H1 (cell line): Measurements from ENCODE around the gene TFB2M. TPM values are rescaled to one million over a fixed set of nuclear protein-coding genes. Genes with fewer than 3 reads are reported as not detected.

ENCODE experiments used
- CTCF ChIA-PET: fragments of 300-600 bp; sonication (Branson Sonifier 250); formaldehyde crosslinking; loops from one replicate; lab custom pipeline; 2021; ENCODE audit not compliant: partially characterized antibody; lab: Charles Lee
- POLR2A ChIA-PET: fragments of 300-600 bp; sonication (Branson Sonifier 250); formaldehyde crosslinking; loops from one replicate; lab custom pipeline; 2021; ENCODE audit warnings: inconsistent platforms; ENCODE audit not compliant: partially characterized antibody; lab: Charles Lee
- DNase-seq, 2 experiments: peaks; one replicate each; pipeline versions ENCODE4 v3.0.0 to v3.0.0-alpha.2; 2010 to 2022; ENCODE audit warnings: low spot score in 2 of 2, low read depth in 1 of 2, mixed read lengths in 1 of 2
- FAIRE-seq: peaks from 2 replicates; lab custom pipeline; 2011; peaks lifted over from hg19 to GRCh38; lab: Jason Lieb, UNC
- H2AFZ ChIP-seq: 2 replicates; pipeline ENCODE4 v1.8.1; 2012; ENCODE audit warnings: low read length, inconsistent platforms
- H2AK5ac ChIP-seq: 2 replicates; pipeline ENCODE4 v1.6.1; 2013; ENCODE audit warnings: low read depth, low read length
- H2BK120ac ChIP-seq: replicated peaks from 2 replicates; pipeline ENCODE3; 2013; ENCODE audit warnings: low read depth, low read length, inconsistent platforms
- H2BK12ac ChIP-seq: 2 replicates; pipeline ENCODE4 v1.6.1; 2013; ENCODE audit warnings: low read depth, low read length
- H2BK15ac ChIP-seq: 2 replicates; pipeline ENCODE4 v1.6.1; 2013; ENCODE audit warnings: low read length
- H2BK20ac ChIP-seq: 2 replicates; pipeline ENCODE4 v1.6.1; 2013; ENCODE audit warnings: low read length
- H2BK5ac ChIP-seq: 2 replicates; pipeline ENCODE4 v1.6.1; 2013; ENCODE audit warnings: low read depth, low read length
- H3K14ac ChIP-seq: 2 replicates; pipeline ENCODE4 v1.6.1; 2013; ENCODE audit warnings: inconsistent platforms; ENCODE audit not compliant: insufficient read length
- H3K18ac ChIP-seq: 2 replicates; pipeline ENCODE4 v1.6.1; 2013; ENCODE audit warnings: low read length; ENCODE audit errors: extremely low read depth
- H3K23ac ChIP-seq: 2 replicates; pipeline ENCODE4 v1.6.1; 2013; ENCODE audit warnings: inconsistent platforms; ENCODE audit not compliant: insufficient read length
- H3K23me2 ChIP-seq: 2 replicates; pipeline ENCODE4 v1.6.1; 2013; ENCODE audit warnings: low read depth, low read length
- H3K27ac ChIP-seq: 2 replicates; pipeline ENCODE4 v1.6.1; 2011; ENCODE audit warnings: low read depth, low read length, inconsistent platforms
- H3K27me3 ChIP-seq, 4 experiments: replicated peaks in 1 of 4; 1 replicate in 1 of 4; 2 replicates in 3 of 4; pipeline versions ENCODE4 v1.6.1 to v1.8.1; 2011 to 2013; ENCODE audit warnings: low read length in 3 of 4, mild to moderate bottlenecking in 3 of 4, inconsistent platforms in 2 of 4, mixed read lengths in 2 of 4, moderate library complexity in 1 of 4; ENCODE audit not compliant: control insufficient read depth in 3 of 4, insufficient read depth in 3 of 4; ENCODE audit errors: extremely low read depth in 1 of 4
- H3K36me3 ChIP-seq, 4 experiments: 2 replicates each; pipeline versions ENCODE4 v1.6.1 to v1.8.1; 2011 to 2013; ENCODE audit warnings: mild to moderate bottlenecking in 4 of 4, low read length in 3 of 4, moderate library complexity in 2 of 4, control low read depth in 1 of 4, inconsistent platforms in 1 of 4; ENCODE audit not compliant: insufficient read depth in 4 of 4, control insufficient read depth in 2 of 4
- H3K4ac ChIP-seq: replicated peaks from 2 replicates; pipeline ENCODE3; 2013; ENCODE audit warnings: low read length, low read depth, mixed read lengths, inconsistent platforms; ENCODE audit not compliant: insufficient read length
- H3K4me1 ChIP-seq, 4 experiments: replicated peaks in 1 of 4; 1 replicate in 1 of 4; 2 replicates in 3 of 4; pipeline versions ENCODE4 v1.6.1 to v1.8.1; 2011 to 2013; ENCODE audit warnings: low read length in 3 of 4, inconsistent platforms in 2 of 4, mixed read lengths in 1 of 4; ENCODE audit not compliant: insufficient read depth in 4 of 4, control insufficient read depth in 3 of 4
- H3K4me2 ChIP-seq, 2 experiments: 2 replicates each; pipeline versions ENCODE4 v1.6.1 to v1.8.1; 2011 to 2013; ENCODE audit warnings: low read depth in 2 of 2, low read length in 2 of 2, control low read depth in 1 of 2, inconsistent platforms in 1 of 2, mild to moderate bottlenecking in 1 of 2; ENCODE audit not compliant: insufficient read depth in 1 of 2
- H3K4me3 ChIP-seq, 4 experiments: fragments of 200-600, 300-600 bp in 1 of 4; sonication (generic), shearing (Covaris generic), sonication (Bioruptor Twin) in 1 of 4; 2 replicates each; pipeline versions ENCODE4 v1.5.1 to v1.8.1; 2011 to 2016; ENCODE audit warnings: low read length in 4 of 4, low read depth in 3 of 4, control low read depth in 2 of 4, inconsistent platforms in 2 of 4, mild to moderate bottlenecking in 2 of 4, mixed read lengths in 1 of 4, moderate library complexity in 1 of 4; ENCODE audit not compliant: insufficient read depth in 2 of 4; ENCODE audit errors: extremely low read depth in 1 of 4
- H3K56ac ChIP-seq: replicated peaks from 2 replicates; pipeline ENCODE3; 2013; ENCODE audit warnings: low read depth, mild to moderate bottlenecking, mixed read lengths, low read length, inconsistent platforms; ENCODE audit not compliant: insufficient read length
- H3K79me1 ChIP-seq: 2 replicates; pipeline ENCODE4 v1.6.1; 2013; ENCODE audit warnings: low read depth, low read length, control low read depth
- H3K79me2 ChIP-seq, 2 experiments: 2 replicates each; pipeline versions ENCODE4 v1.6.1 to v1.8.1; 2012 to 2013; ENCODE audit warnings: low read length in 2 of 2, mild to moderate bottlenecking in 2 of 2, inconsistent platforms in 1 of 2; ENCODE audit not compliant: insufficient read depth in 2 of 2, control insufficient read depth in 1 of 2
- H3K9ac ChIP-seq, 4 experiments: replicated peaks in 1 of 4; 1 replicate in 1 of 4; 2 replicates in 3 of 4; pipeline versions ENCODE4 v1.6.1 to v1.8.1; 2011 to 2013; ENCODE audit warnings: low read depth in 3 of 4, low read length in 3 of 4, control low read depth in 2 of 4, mild to moderate bottlenecking in 2 of 4, moderate library complexity in 2 of 4, inconsistent platforms in 1 of 4; ENCODE audit errors: extremely low read depth in 1 of 4
- H3K9me3 ChIP-seq, 2 experiments: 2 replicates each; pipeline versions ENCODE4 v1.6.1 to v1.8.1; 2012 to 2013; ENCODE audit warnings: mild to moderate bottlenecking in 2 of 2, moderate library complexity in 2 of 2, control low read depth in 1 of 2, inconsistent platforms in 1 of 2, low read depth in 1 of 2, low read length in 1 of 2, mixed read lengths in 1 of 2; ENCODE audit not compliant: insufficient read depth in 2 of 2
- H4K20me1 ChIP-seq, 2 experiments: replicated peaks in 1 of 2; 2 replicates each; pipeline versions ENCODE3 to v1.8.1; 2011 to 2013; ENCODE audit warnings: inconsistent platforms in 2 of 2, low read length in 2 of 2, mild to moderate bottlenecking in 1 of 2; ENCODE audit not compliant: insufficient read depth in 2 of 2, control insufficient read depth in 1 of 2
- H4K5ac ChIP-seq: 2 replicates; pipeline ENCODE4 v1.6.1; 2013; ENCODE audit warnings: low read length, low read depth, mixed read lengths, inconsistent platforms; ENCODE audit not compliant: insufficient read length
- H4K8ac ChIP-seq: 2 replicates; pipeline ENCODE4 v1.8.0; 2013; ENCODE audit warnings: mild to moderate bottlenecking, moderate library complexity, low read length, inconsistent platforms; ENCODE audit not compliant: insufficient read depth; ENCODE audit errors: extremely low read depth
- H4K91ac ChIP-seq: replicated peaks from 2 replicates; pipeline ENCODE3; 2013; ENCODE audit warnings: low read length, mixed read lengths, inconsistent platforms; ENCODE audit not compliant: insufficient read length
- BCL11A ChIP-seq, 2 experiments: IDR thresholded peaks; one replicate each; pipeline ENCODE4 v1.6.1; 2011; ENCODE audit warnings: low read depth in 2 of 2, low read length in 2 of 2, mild to moderate bottlenecking in 2 of 2
- BRCA1 ChIP-seq: IDR thresholded peaks from 2 replicates; pipeline ENCODE4 v1.6.1; 2012; ENCODE audit warnings: low read depth, low read length, improper control_type of control experiment
- CREB1 ChIP-seq: IDR thresholded peaks from 2 replicates; pipeline ENCODE4 v1.6.1; 2012; ENCODE audit warnings: inconsistent platforms
- EGR1 ChIP-seq: IDR thresholded peaks from 2 replicates; pipeline ENCODE4 v1.6.1; 2011; ENCODE audit warnings: low read depth, low read length, borderline replicate concordance
- EZH2 ChIP-seq: fragments of 200-600 bp; sonication (generic); IDR thresholded peaks from 2 replicates; pipeline ENCODE4 v1.7.1; 2012; ENCODE audit warnings: low read depth, mild to moderate bottlenecking, moderate library complexity, low read length, inconsistent platforms; ENCODE audit not compliant: severe bottlenecking
- FOSL1 ChIP-seq: IDR thresholded peaks from 2 replicates; pipeline ENCODE4 v1.6.1; 2011; ENCODE audit warnings: mild to moderate bottlenecking, low read depth, low read length, moderate library complexity; ENCODE audit not compliant: insufficient read depth
- GTF2F1 ChIP-seq: IDR thresholded peaks from 2 replicates; pipeline ENCODE4 v1.6.1; 2012; ENCODE audit warnings: low read depth, low read length, improper control_type of control experiment, borderline replicate concordance
- MAFK ChIP-seq: IDR thresholded peaks from 2 replicates; pipeline ENCODE4 v1.6.1; 2012; ENCODE audit warnings: low read depth, mild to moderate bottlenecking, improper control_type of control experiment, low read length
- POLR2A ChIP-seq, 2 experiments: IDR thresholded peaks; 1 replicate in 1 of 2; 2 replicates in 1 of 2; pipeline ENCODE4 v1.6.1; 2011; ENCODE audit warnings: low read depth in 2 of 2, low read length in 2 of 2, mild to moderate bottlenecking in 2 of 2; ENCODE audit errors: control extremely low read depth in 1 of 2
- POU5F1 ChIP-seq: IDR thresholded peaks from 2 replicates; pipeline ENCODE4 v1.6.1; 2011; ENCODE audit warnings: low read depth, mild to moderate bottlenecking, low read length, moderate library complexity
- SIRT6 ChIP-seq: IDR thresholded peaks from one replicate; pipeline ENCODE4 v1.7.1; 2012; ENCODE audit warnings: low read length, inconsistent platforms
- TCF12 ChIP-seq: IDR thresholded peaks from 2 replicates; pipeline ENCODE4 v1.6.1; 2011; ENCODE audit warnings: low read depth, mild to moderate bottlenecking, low read length
- TEAD4 ChIP-seq: IDR thresholded peaks from 2 replicates; pipeline ENCODE4 v1.6.1; 2012; ENCODE audit warnings: low read depth, low read length, inconsistent platforms, mixed read lengths
- WGBS, 2 experiments: shearing (Covaris generic) in 1 of 2; methylation state at CpG; one replicate each; pipeline versions ENCODE4 v1.1.6 to v1.1.7; 2013 to 2015; ENCODE audit warnings: low lambda C conversion rate in 2 of 2, mixed read lengths in 2 of 2, inconsistent platforms in 1 of 2, low coverage in 1 of 2, missing lambda C conversion rate in 1 of 2; ENCODE audit not compliant: insufficient replicate concordance in 2 of 2, insufficient coverage in 1 of 2, insufficient read length in 1 of 2; ENCODE audit errors: extremely low coverage in 1 of 2, missing lambda C conversion rate in 1 of 2; 5-methylcytosine and 5-hydroxymethylcytosine counted together
- polyA plus RNA-seq, 7 experiments: library from polyadenylated mRNA; depleted of rRNA in 3 of 7; stranded (reverse) in 5 of 7; unstranded in 2 of 7; fragments of >200 nt in 5 of 7; fragments of 200-250 nt in 2 of 7; gene quantifications; 1 replicate in 5 of 7; 2 replicates in 1 of 7; 4 replicates in 1 of 7; pipeline versions ENCODE4 v1.2.1 to v1.2.3, GENCODE V29; 2011 to 2013; ENCODE audit warnings: missing spikeins in 2 of 7, mixed read lengths in 2 of 7
- total RNA-seq: library from RNA; stranded (reverse); fragmentation: NEBNext Ultra II Directional; extraction: Animal tissue kit (Norgen Biotek cat#: 25700); gene quantifications from 2 replicates; pipeline ENCODE4 v1.2.1, GENCODE V29; 2021

The TFB2M gene
- total and polyA plus RNA-seq, 2 of the 8 experiments (the other 6 are each of a cell fraction or from before 2014, with no cell fraction given) = 10.4 to 22.0 TPM

- H3K4me1 ChIP-seq = no peaks in the 10 kb centered on the region
- H3K27ac ChIP-seq = no peak overlapping the region
- H3K79me1 ChIP-seq = no peaks in the 10 kb centered on the region; the same call in 1 of the 2 replicates
- no peak overlapping the region for H3K4me3 ChIP-seq
- H3K4me2 ChIP-seq = no peak overlapping the region
- H3K4ac ChIP-seq = no peak overlapping the region
- H3K9me3 ChIP-seq = no peaks in the 10 kb centered on the region
- H3K18ac ChIP-seq = no peak overlapping the region
- H4K8ac ChIP-seq = no peak overlapping the region
- no peaks in the 10 kb centered on the region for H4K20me1 ChIP-seq
- H2BK20ac ChIP-seq = no peak overlapping the region
- no peak overlapping the region for H2BK15ac ChIP-seq
- peaks cover 0 to 23% of the 10 kb centered on the region in 2 experiments; a peak in 2 of 4 replicates for H3K79me2 ChIP-seq
- WGBS, 2 experiments = 92% methylated on average over 6 of the region's 6 CpGs; no CpG with 5 or more reads in 1 of the 2 experiments
- no peaks in the 10 kb centered on the region for H3K27me3 ChIP-seq
- no peak overlapping the region for H2BK120ac ChIP-seq
- no peaks in the 10 kb centered on the region for H3K36me3 ChIP-seq
- ChIA-PET POLR2A (interaction anchor here (0.8 kb wide), 1 partner anchor 141 kb away, joined by 3 read pairs; the partner anchor contains the start of gene SCCPDH), CTCF (interaction anchor here (0.9 kb wide), 1 partner anchor 23 kb away, joined by 3 read pairs; no protein-coding TSS in a partner anchor)
- H3K56ac ChIP-seq = no peak overlapping the region
- no peak overlapping the region for H3K14ac ChIP-seq
- no peaks in the 10 kb centered on the region for H3K23me2 ChIP-seq
- no peak overlapping the region for H2AFZ ChIP-seq
- no peak overlapping the region for H4K5ac ChIP-seq
- H3K9ac ChIP-seq = no peak overlapping the region
- no peak overlapping the region for H2AK5ac ChIP-seq
- H2BK12ac ChIP-seq = no peak overlapping the region
- DNase-seq = no peak
- TF ChIP-seq BRCA1 (no peak), MAFK (no peak), BCL11A (IDR thresholded peaks at IDR 0.05; ENCODE audit: low read depth in 2 of 2, low read length in 2 of 2) (no peak), TEAD4 (no peak), EZH2 (no peak), GTF2F1 (no peak), EGR1 (no peak), CREB1 (no peak), SIRT6 (no peak), POLR2A (IDR thresholded peaks at IDR 0.05; ENCODE audit: control extremely low read depth in 1 of 2, low read depth in 2 of 2, low read length in 2 of 2) (no peak), TCF12 (no peak), FOSL1 (no peak), POU5F1 (no peak)
- TF ChIP-seq, all 59 proteins: peak for 0
- Histone ChIP-seq H2BK5ac (no peak overlapping the region), H3K23ac (no peak overlapping the region), H4K91ac (no peak overlapping the region)
- FAIRE-seq = no peak
Observed at GRCh38 chr1:246583448-246584185, 17.6 kb upstream of the TFB2M start.
